K562 (cell line): ENCODE results near the gene DGCR2. TPM values are rescaled to one million over a fixed set of nuclear protein-coding genes. Genes with fewer than 3 reads are reported as not detected.
A peak's percentile ranks its signal among the peaks of the same experiment; 100 is the strongest.

ENCODE experiments used
- ATAC-seq: fragments of 200-7000 bp; cut with Tn5 transposase; 3 replicates; pipeline ENCODE4 v1.9.1; 2020; ENCODE audit warnings: moderate library complexity
- BruUV-seq: library from RNA; stranded (reverse); fragments of 400-500 nt; replicated peaks from 2 replicates; lab custom pipeline; 2021; lab: Mats Ljungman, UMichigan
- CTCF ChIA-PET: fragments of 300-600 bp; formaldehyde crosslinking; extraction: SDS; loops from one replicate; lab custom pipeline; 2021; ENCODE audit warnings: low intra/inter-chr PET ratio; lab: Yijun Ruan, JAX
- POLR2A ChIA-PET: fragments of 300-600, 350-650 bp; sonication (Branson Sonifier 250); formaldehyde crosslinking; extraction: SDS; loops from one replicate; lab custom pipeline; 2021; ENCODE audit warnings: antibody characterized with exemption, inconsistent platforms; lab: Yijun Ruan, JAX
- DNase-seq, 4 experiments: peaks; one replicate each; pipeline versions ENCODE4 v3.0.0 to v3.0.0-alpha.2; 2011 to 2018; ENCODE audit warnings: low spot score in 3 of 4, mixed read lengths in 3 of 4; ENCODE audit errors: extremely low read depth in 1 of 4
- FAIRE-seq: peaks from 2 replicates; lab custom pipeline; 2011; peaks lifted over from hg19 to GRCh38; lab: Jason Lieb, UNC
- H2AFZ ChIP-seq: 2 replicates; pipeline ENCODE4 v1.6.0; 2011; ENCODE audit warnings: low read depth, low read length, control low read depth, inconsistent platforms
- H3K27ac ChIP-seq: fragments of 200-600 bp; 3 replicates; pipeline ENCODE4 v1.8.0; 2011; ENCODE audit warnings: low read depth, mild to moderate bottlenecking, control low read depth, inconsistent platforms, low read length, moderate library complexity, mixed read lengths; ENCODE audit errors: extremely low read depth
- H3K27me3 ChIP-seq, 2 experiments: fragments of 300-600 bp in 1 of 2; 2 replicates in 1 of 2; 3 replicates in 1 of 2; pipeline versions ENCODE4 v1.6.0 to v1.8.0; 2011; ENCODE audit warnings: inconsistent platforms in 2 of 2, low read length in 2 of 2, mild to moderate bottlenecking in 1 of 2, mixed read lengths in 1 of 2, moderate library complexity in 1 of 2; ENCODE audit not compliant: control insufficient read depth in 2 of 2, insufficient read depth in 2 of 2
- H3K36me3 ChIP-seq: fragments of 300-600 bp; 3 replicates; pipeline ENCODE4 v1.8.0; 2011; ENCODE audit warnings: mild to moderate bottlenecking, low read length, inconsistent platforms; ENCODE audit not compliant: control insufficient read depth, insufficient read depth
- H3K4me1 ChIP-seq, 2 experiments: fragments of 200-600 bp in 1 of 2; replicated peaks in 1 of 2; 2 replicates in 1 of 2; 3 replicates in 1 of 2; pipeline versions ENCODE4 v1.5.1 to v1.8.0; 2011; ENCODE audit warnings: inconsistent platforms in 2 of 2, low read length in 2 of 2, mild to moderate bottlenecking in 1 of 2, mixed read lengths in 1 of 2, moderate library complexity in 1 of 2; ENCODE audit not compliant: control insufficient read depth in 2 of 2, insufficient read depth in 2 of 2
- H3K4me2 ChIP-seq: 2 replicates; pipeline ENCODE4 v1.6.1; 2011; ENCODE audit warnings: low read length, control low read depth, inconsistent platforms, mixed read lengths; ENCODE audit not compliant: insufficient read depth
- H3K4me3 ChIP-seq: fragments of 200-600 bp; sonication (generic), shearing (Covaris generic); 2 replicates; pipeline ENCODE4 v1.5.1; 2016; ENCODE audit warnings: control low read depth, inconsistent platforms
- H3K79me2 ChIP-seq: fragments of 200-600 bp; 3 replicates; pipeline ENCODE4 v1.8.0; 2011; ENCODE audit warnings: low read length, inconsistent platforms; ENCODE audit not compliant: control insufficient read depth, insufficient read depth
- H3K9ac ChIP-seq, 2 experiments: 2 replicates each; pipeline versions ENCODE4 v1.6.0 to v1.6.1; 2011; ENCODE audit warnings: low read depth in 2 of 2, low read length in 2 of 2, control low read depth in 1 of 2, inconsistent platforms in 1 of 2, mild to moderate bottlenecking in 1 of 2, mixed read lengths in 1 of 2; ENCODE audit not compliant: insufficient read depth in 1 of 2
- H3K9me1 ChIP-seq: one replicate; pipeline ENCODE4 v1.6.0; 2011; ENCODE audit warnings: inconsistent platforms, mild to moderate bottlenecking, low read length, moderate library complexity; ENCODE audit not compliant: control insufficient read depth, insufficient read depth
- H3K9me3 ChIP-seq: replicated peaks from 2 replicates; pipeline ENCODE4 v1.5.1; 2011; ENCODE audit warnings: low read depth, low read length, inconsistent platforms; ENCODE audit not compliant: control insufficient read depth, insufficient read depth
- H4K20me1 ChIP-seq: replicated peaks from 2 replicates; pipeline ENCODE4 v1.6.1; 2011; ENCODE audit warnings: low read length, inconsistent platforms, mixed read lengths; ENCODE audit not compliant: control insufficient read depth, insufficient read depth
- E2F1 ChIP-seq: sonication (generic); formaldehyde crosslinking; IDR thresholded peaks from 2 replicates; pipeline ENCODE4 v1.8.1; 2023; ENCODE audit warnings: mild to moderate bottlenecking, missing genetic modification reagents, moderate library complexity
- FOXM1 ChIP-seq, 2 experiments: fragments of 450-650 bp in 1 of 2; sonication (generic) in 1 of 2; formaldehyde crosslinking in 1 of 2; IDR thresholded peaks; 2 replicates each; pipeline versions ENCODE4 v1.6.1 to v1.9.0; 2017 to 2022; ENCODE audit warnings: low read depth in 2 of 2, mild to moderate bottlenecking in 2 of 2, missing genetic modification reagents in 1 of 2, moderate library complexity in 1 of 2
- HNRNPL ChIP-seq: fragments of 200-400 bp; formaldehyde crosslinking; IDR thresholded peaks from 2 replicates; pipeline ENCODE4 v1.6.1; 2017; ENCODE audit warnings: low read depth, mild to moderate bottlenecking, low read length
- POLR2G ChIP-seq: fragments of 200-400 bp; formaldehyde crosslinking; IDR thresholded peaks from 2 replicates; pipeline ENCODE4 v1.6.1; 2017; ENCODE audit warnings: low read depth, mild to moderate bottlenecking, antibody characterized with exemption, low read length, moderate library complexity
- RERE ChIP-seq: sonication (generic); formaldehyde crosslinking; IDR thresholded peaks from 2 replicates; pipeline ENCODE4 v1.8.0; 2023; ENCODE audit warnings: missing genetic modification reagents, mild to moderate bottlenecking, borderline replicate concordance
- SIN3A ChIP-seq, 2 experiments: fragments of 150-350 bp in 1 of 2; IDR thresholded peaks; 2 replicates each; pipeline ENCODE4 v1.6.1; 2011 to 2016; ENCODE audit warnings: borderline replicate concordance in 2 of 2, low read depth in 2 of 2, low read length in 2 of 2, mild to moderate bottlenecking in 2 of 2, moderate library complexity in 2 of 2; ENCODE audit not compliant: control insufficient read depth in 1 of 2
- SMARCA5 ChIP-seq: fragments of 450-650 bp; IDR thresholded peaks from 2 replicates; pipeline ENCODE4 v1.6.1; 2016
- ZBTB34 ChIP-seq: fragments of 250-450 bp; sonication (Bioruptor Pico); IDR thresholded peaks from 2 replicates; pipeline ENCODE4 v1.8.0; 2021; ENCODE audit warnings: mild to moderate bottlenecking, moderate library complexity
- ZNF311 ChIP-seq: fragments of 250-450 bp; sonication (Bioruptor Pico); IDR thresholded peaks from 2 replicates; pipeline ENCODE4 v1.4.0; 2020; ENCODE audit warnings: mild to moderate bottlenecking, moderate library complexity
- ZNF740 ChIP-seq, 3 experiments: fragments of 200-800 bp in 1 of 3; sonication (Bioruptor generic) in 1 of 3; sonication (generic) in 1 of 3; formaldehyde crosslinking in 1 of 3; IDR thresholded peaks; 2 replicates each; pipeline versions ENCODE4 v1.6.1 to v1.8.0; 2016 to 2022; ENCODE audit warnings: mild to moderate bottlenecking in 2 of 3, missing compliant biosample characterization in 2 of 3, missing genetic modification characterization in 2 of 3, missing genetic modification reagents in 1 of 3
- WGBS: fragments of 100-300 bp; shearing (Covaris generic); methylation state at CpG from one replicate; pipeline ENCODE4 v1.1.6; 2016; ENCODE audit warnings: low coverage, mixed read lengths; ENCODE audit not compliant: insufficient coverage; ENCODE audit errors: missing lambda C conversion rate; 5-methylcytosine and 5-hydroxymethylcytosine counted together
- in situ Hi-C: fragments of 300-500 bp; cut with MboI; formaldehyde crosslinking; loops from 4 replicates; pipeline ENCODE4 v1.15.0; 2018; ENCODE audit warnings: inconsistent platforms, mixed read lengths
- intact Hi-C: fragments of 100-400 bp; cut with micrococcal nuclease; formaldehyde crosslinking; loops from 2 replicates; pipeline ENCODE4 v1.14.2; 2022
- polyA plus RNA-seq, 8 experiments: library from polyadenylated mRNA; depleted of rRNA in 4 of 8; stranded (reverse) in 5 of 8; unstranded in 3 of 8; fragments of >200 nt; fragmentation: Nextera tagmentation in 2 of 8; fragmentation: Illumina TruSeq in 1 of 8; extraction: Ambion mirVana in 2 of 8; extraction: Trizol in 1 of 8; gene quantifications; 2 replicates each; pipeline versions ENCODE4 v1.2.1 to v1.2.3, GENCODE V29; 2011 to 2014; ENCODE audit warnings: inconsistent platforms in 1 of 8, missing spikeins in 1 of 8
- total RNA-seq, 7 experiments: library from RNA; depleted of rRNA in 6 of 7; stranded (reverse); fragments of >200 nt in 6 of 7; fragmentation: Illumina TruSeq in 2 of 7; extraction: Trizol in 2 of 7; gene quantifications; 2 replicates each; pipeline versions ENCODE4 v1.2.1 to v1.2.3, GENCODE V29; 2011 to 2021; ENCODE audit warnings: low replicate concordance in 1 of 7

DGCR2 gene
- total and polyA plus RNA-seq, 9 of the 15 experiments (the other 6 are each of a cell fraction or from before 2014, with no cell fraction given), result 0.69 to 101 (median 56.4) TPM

GRCh38 chr22:19057999-19058491 lies 64.2 kb downstream of the DGCR2 start:
- ATAC-seq, result peak; percentile 6; the same call in 2 of the 3 replicates
- H3K27me3 ChIP-seq, result no peaks in the 10 kb centered on the region
- 61% methylated on average over 4 of the region's 4 CpGs for WGBS
- H3K4me2 ChIP-seq, result no peak overlapping the region
- peaks cover 19% of the 10 kb centered on the region for H4K20me1 ChIP-seq
- CTCF ChIA-PET, result no interaction called here
- DNase-seq, result no peak
- intact Hi-C loops, result no loop called here
- no peak overlapping the region for H3K27ac ChIP-seq
- peaks cover 0 to 10% of the 10 kb centered on the region in 2 experiments; a peak in 1 of 5 replicates for H3K4me1 ChIP-seq
- peak overlapping the region in 1 of 2 experiments; percentile 31; a peak in 1 of 4 replicates for H3K9ac ChIP-seq
- POLR2A ChIA-PET, result interaction anchor here (0.5 to 4.4 kb wide), 9 partner anchors 8 to 1959 kb away, joined by 3 to 29 read pairs (median 5); no protein-coding TSS in a partner anchor
- no peak overlapping the region for H3K4me3 ChIP-seq
- in situ Hi-C loops, result no loop called here
- H3K9me1 ChIP-seq, result peaks cover 5% of the 10 kb centered on the region
- H3K36me3 ChIP-seq, result peaks cover 88% of the 10 kb centered on the region
- BruUV-seq, result no TSS peak
- no peaks in the 10 kb centered on the region for H3K79me2 ChIP-seq
- no peak overlapping the region for H2AFZ ChIP-seq
- no peak for FAIRE-seq
- H3K9me3 ChIP-seq, result no peaks in the 10 kb centered on the region
- TF ChIP-seq E2F1 (no peak), ZBTB34 (CRISPR knock-in tag) (no peak), FOXM1 (IDR thresholded peaks at IDR 0.05; ENCODE audit: low read depth) (no peak), FOXM1 (CRISPR knock-in tag; IDR thresholded peaks at IDR 0.05; ENCODE audit: low read depth) (0 out of 2 replicates have a peak, but pooled peaks have one; percentile 13), RERE (CRISPR knock-in tag) (0 out of 2 replicates have a peak, but pooled peaks have one; percentile 50), ZNF740 (CRISPR knock-in tag; IDR thresholded peaks at IDR 0.05) (no peak), ZNF740 (tag; IDR thresholded peaks at IDR 0.05) (no peak), ZNF311 (CRISPR knock-in tag) (no peak), SMARCA5 (no peak), HNRNPL (no peak), SIN3A (IDR thresholded peaks at IDR 0.05; ENCODE audit: borderline replicate concordance in 2 of 2, control insufficient read depth in 1 of 2, low read depth in 2 of 2, low read length in 2 of 2) (no peak), POLR2G (0 out of 2 replicates have a peak, but pooled peaks have one; percentile 28)
